ENCODE measurements around the gene GPR78. TPM values are rescaled to one million over a fixed set of nuclear protein-coding genes. Genes with fewer than 3 reads are reported as not detected.
A peak's percentile ranks its signal among the peaks of the same experiment; 100 is the strongest.

The GPR78 gene
- polyA plus RNA-seq, 3 donors, result not detected

DNA sequence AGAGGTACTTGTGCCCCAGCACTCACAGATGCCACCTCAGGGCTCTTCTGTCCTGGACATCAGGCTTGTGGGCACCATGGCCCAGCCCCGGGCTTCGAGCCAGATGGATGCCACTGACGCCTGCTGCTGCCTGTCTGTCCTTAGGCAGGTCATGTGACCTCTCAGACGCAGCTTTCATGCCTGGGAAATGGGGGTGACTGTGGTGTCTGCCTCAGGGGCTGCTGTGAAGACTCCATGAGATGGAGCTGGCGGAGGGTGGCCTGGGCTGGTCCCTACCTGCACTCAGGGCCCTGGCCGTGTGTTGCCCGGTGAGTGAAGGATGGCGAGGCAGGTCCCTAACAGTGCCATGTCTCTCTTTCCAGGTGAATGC lies 18.9 kb downstream of the GPR78 start:
- Histone ChIP-seq H4K20me1 (ENCODE audit: insufficient read depth, low read length) (no peaks in the 10 kb centered on the region), H2AFZ (ENCODE audit: insufficient read depth, low read depth, low read length, poor library complexity, severe bottlenecking) (no peak overlapping the region), H3K4me1 (ENCODE audit: control insufficient read depth in 1 of 2, insufficient read depth in 2 of 2, low read length in 2 of 2) (no peaks in the 10 kb centered on the region), H3K27ac (ENCODE audit: low read depth in 1 of 2, low read length in 2 of 2) (no peak overlapping the region), H3K27me3 (ENCODE audit: control insufficient read depth in 2 of 2, insufficient read depth in 2 of 2, low read length in 2 of 2) (peaks cover 0 to 2% of the 10 kb centered on the region in 2 donors), H3K36me3 (replicated peaks in 1 of 2; ENCODE audit: control insufficient read depth in 1 of 2, insufficient read depth in 2 of 2, low read length in 2 of 2) (no peaks in the 10 kb centered on the region), H3K4me2 (replicated peaks; ENCODE audit: extremely low read depth, low read length, poor library complexity, severe bottlenecking) (no peak overlapping the region), H3K9ac (ENCODE audit: insufficient read depth, low read length, poor library complexity, severe bottlenecking) (no peak overlapping the region), H3K9me3 (replicated peaks in 1 of 2; ENCODE audit: control insufficient read depth in 1 of 2, insufficient read depth in 1 of 2, low read length in 2 of 2) (no peaks in the 10 kb centered on the region), H3K4me3 (replicated peaks in 1 of 3; ENCODE audit: low read depth in 2 of 3, low read length in 3 of 3) (no peak overlapping the region), H3K79me2 (ENCODE audit: insufficient read depth, low read length) (no peaks in the 10 kb centered on the region)
- TF ChIP-seq, protein P1, sequence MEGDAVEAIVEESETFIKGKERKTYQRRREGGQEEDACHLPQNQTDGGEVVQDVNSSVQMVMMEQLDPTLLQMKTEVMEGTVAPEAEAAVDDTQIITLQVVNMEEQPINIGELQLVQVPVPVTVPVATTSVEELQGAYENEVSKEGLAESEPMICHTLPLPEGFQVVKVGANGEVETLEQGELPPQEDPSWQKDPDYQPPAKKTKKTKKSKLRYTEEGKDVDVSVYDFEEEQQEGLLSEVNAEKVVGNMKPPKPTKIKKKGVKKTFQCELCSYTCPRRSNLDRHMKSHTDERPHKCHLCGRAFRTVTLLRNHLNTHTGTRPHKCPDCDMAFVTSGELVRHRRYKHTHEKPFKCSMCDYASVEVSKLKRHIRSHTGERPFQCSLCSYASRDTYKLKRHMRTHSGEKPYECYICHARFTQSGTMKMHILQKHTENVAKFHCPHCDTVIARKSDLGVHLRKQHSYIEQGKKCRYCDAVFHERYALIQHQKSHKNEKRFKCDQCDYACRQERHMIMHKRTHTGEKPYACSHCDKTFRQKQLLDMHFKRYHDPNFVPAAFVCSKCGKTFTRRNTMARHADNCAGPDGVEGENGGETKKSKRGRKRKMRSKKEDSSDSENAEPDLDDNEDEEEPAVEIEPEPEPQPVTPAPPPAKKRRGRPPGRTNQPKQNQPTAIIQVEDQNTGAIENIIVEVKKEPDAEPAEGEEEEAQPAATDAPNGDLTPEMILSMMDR (IDR thresholded peaks at IDR 0.05), result no peak
- no peak for DNase-seq
- WGBS (ENCODE audit: insufficient coverage), result 88% methylated on average over 8 of the region's 8 CpGs
- Mint-ChIP-seq H3K27me3 (ENCODE audit: low read depth in 3 of 3) (peaks cover 1 to 9% (median 5%) of the 10 kb centered on the region in 3 donors), H3K4me3 (no peak overlapping the region), H3K9me3 (peaks cover 0 to 2% (median 0%) of the 10 kb centered on the region in 7 donors), H3K4me1 (no peaks in the 10 kb centered on the region), H3K36me3 (no peaks in the 10 kb centered on the region), H3K27ac (no peak overlapping the region)
- intact Hi-C loops (cut with micrococcal nuclease), result no loop called here

DNA sequence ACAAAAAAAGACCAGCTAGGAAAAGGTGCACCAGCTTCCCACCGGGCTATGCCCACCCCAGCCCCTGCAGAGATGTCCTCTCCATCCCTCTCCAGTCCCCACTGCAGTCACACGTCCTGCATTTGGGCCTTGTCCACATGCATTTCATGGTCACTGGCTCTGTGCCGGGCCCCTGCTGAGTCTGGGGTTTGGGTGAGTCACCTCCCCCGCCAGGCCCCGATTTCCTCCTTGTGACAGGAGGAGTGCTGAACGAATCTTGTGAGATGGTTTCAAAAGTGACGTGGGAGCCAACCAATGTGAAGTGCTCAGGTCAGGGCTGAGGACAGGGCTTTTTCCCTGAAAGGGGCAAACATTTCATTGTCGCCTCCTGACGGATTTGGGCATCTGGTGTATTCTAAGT lies 19.5 kb downstream of the GPR78 start:
- H3K27ac Mint-ChIP-seq, result peak overlapping the region in 1 of 7 donors; percentile 24
- H3K4me1 Mint-ChIP-seq, result no peaks in the 10 kb centered on the region
- peaks cover 0 to 5% (median 1%) of the 10 kb centered on the region in 3 donors for H3K27me3 Mint-ChIP-seq (ENCODE audit: low read depth in 3 of 3)
- DNase-seq, result no peak
- H3K9me3 Mint-ChIP-seq, result peaks cover 0 to 2% (median 0%) of the 10 kb centered on the region in 7 donors
- no peaks in the 10 kb centered on the region for H3K36me3 Mint-ChIP-seq
- no peaks in the 10 kb centered on the region for H4K20me1 ChIP-seq (ENCODE audit: insufficient read depth, low read length)
- H3K27me3 ChIP-seq (ENCODE audit: control insufficient read depth in 2 of 2, insufficient read depth in 2 of 2, low read length in 2 of 2), result no peaks in the 10 kb centered on the region
- no peak overlapping the region for H2AFZ ChIP-seq (ENCODE audit: insufficient read depth, low read depth, low read length, poor library complexity, severe bottlenecking)
- H3K4me3 ChIP-seq (replicated peaks in 1 of 3; ENCODE audit: low read depth in 2 of 3, low read length in 3 of 3), result no peak overlapping the region
- H3K4me2 ChIP-seq (replicated peaks; ENCODE audit: extremely low read depth, low read length, poor library complexity, severe bottlenecking), result no peak overlapping the region
- H3K27ac ChIP-seq (ENCODE audit: low read depth in 1 of 2, low read length in 2 of 2), result no peak overlapping the region
- no peak overlapping the region for H3K4me3 Mint-ChIP-seq
- TF ChIP-seq, protein P1 (IDR thresholded peaks at IDR 0.05), result no peak
- H3K9me3 ChIP-seq (replicated peaks in 1 of 2; ENCODE audit: control insufficient read depth in 1 of 2, insufficient read depth in 1 of 2, low read length in 2 of 2), result no peaks in the 10 kb centered on the region
- H3K79me2 ChIP-seq (ENCODE audit: insufficient read depth, low read length), result no peaks in the 10 kb centered on the region
- H3K36me3 ChIP-seq (replicated peaks in 1 of 2; ENCODE audit: control insufficient read depth in 1 of 2, insufficient read depth in 2 of 2, low read length in 2 of 2), result no peaks in the 10 kb centered on the region
- WGBS (ENCODE audit: insufficient coverage), result 31% methylated on average over 5 of the region's 9 CpGs
- H3K4me1 ChIP-seq (ENCODE audit: control insufficient read depth in 1 of 2, insufficient read depth in 2 of 2, low read length in 2 of 2), result no peaks in the 10 kb centered on the region
- intact Hi-C loops (cut with micrococcal nuclease), result no loop called here
- no peak overlapping the region for H3K9ac ChIP-seq (ENCODE audit: insufficient read depth, low read length, poor library complexity, severe bottlenecking)
